A549 (cell line): Measurements from ENCODE around the gene FHIT.

Experiments used
- CBX8 ChIP-seq: fragments of 200-600 bp; sonication (generic); IDR thresholded peaks from 2 replicates; pipeline ENCODE4 v1.6.1; 2016
- CTCF ChIP-seq: fragments of >200 bp; sonication (Bioruptor Twin); formaldehyde crosslinking; IDR thresholded peaks from 3 replicates; pipeline ENCODE4 v1.5.1; 2016
- POLR2A ChIP-seq: IDR thresholded peaks from 2 replicates; pipeline ENCODE4 v1.6.1; 2012; ENCODE audit warnings: mild to moderate bottlenecking, low read length
- POLR2AphosphoS2 ChIP-seq: conservative IDR thresholded peaks from 2 replicates; pipeline ENCODE4 v1.6.1; 2012; ENCODE audit warnings: low read length, improper control_type of control experiment, inconsistent platforms
- RARB ChIP-seq: fragments of 250-450 bp; sonication (Bioruptor Pico); IDR thresholded peaks from 2 replicates; pipeline ENCODE4 v1.8.0; 2021; ENCODE audit warnings: mild to moderate bottlenecking, moderate library complexity
- SMC3 ChIP-seq: fragments of >200 bp; sonication (Bioruptor Twin); formaldehyde crosslinking; IDR thresholded peaks from 3 replicates; pipeline ENCODE4 v1.6.1; 2018; ENCODE audit warnings: inconsistent platforms
- TP53 ChIP-seq: fragments of 250-450 bp; sonication (Bioruptor Pico); IDR thresholded peaks from 2 replicates; pipeline ENCODE4 v1.5.0; 2021; ENCODE audit warnings: mild to moderate bottlenecking, moderate library complexity
- ZNF302 ChIP-seq: fragments of 250-450 bp; sonication (Bioruptor Pico); IDR thresholded peaks from 2 replicates; pipeline ENCODE4 v1.9.0; 2021; ENCODE audit warnings: inconsistent platforms, mild to moderate bottlenecking, moderate library complexity

- TF ChIP-seq POLR2A (no peak), POLR2AphosphoS2 (no peak), CTCF (peak; percentile 39), TP53 (CRISPR knock-in tag) (no peak), CBX8 (no peak), SMC3 (peak; percentile 78), RARB (CRISPR knock-in tag) (no peak), ZNF302 (CRISPR knock-in tag) (no peak)
These were observed 1441.4 kb downstream of the FHIT start for GRCh38 chr3:59809710-59810444.
